HCT116 (cell line): ENCODE results near the gene MGRN1. TPM values are rescaled to one million over a fixed set of nuclear protein-coding genes. Genes with fewer than 3 reads are reported as not detected.

Source experiments
- ATAC-seq: fragments of 200-7000 bp; cut with Tn5 transposase; 2 replicates; pipeline ENCODE4 v1.9.1; 2020; ENCODE audit warnings: mild to moderate bottlenecking, moderate library complexity
- BruUV-seq: library from RNA; stranded (reverse); fragments of 400-500 nt; replicated peaks from 2 replicates; lab custom pipeline; 2021; lab: Mats Ljungman, UMichigan
- CTCF ChIA-PET: fragments of 300-600 bp; sonication (Branson Sonifier 250); formaldehyde crosslinking; loops from one replicate; lab custom pipeline; 2021; ENCODE audit warnings: antibody characterized with exemption; lab: Charles Lee
- POLR2A ChIA-PET: fragments of 300-600, 350-600 bp; sonication (Branson Sonifier 250); formaldehyde crosslinking; loops from one replicate; lab custom pipeline; 2021; ENCODE audit warnings: antibody characterized with exemption; lab: Charles Lee
- RAD21 ChIA-PET, 2 experiments: fragments of 300-600 bp; sonication (Branson Sonifier 250); formaldehyde crosslinking; loops; one replicate each; lab custom pipeline; 2023; ENCODE audit warnings: low total read pairs in 2 of 2; ENCODE audit not compliant: uncharacterized antibody in 2 of 2, unreplicated experiment in 2 of 2, low non-redundant PET in 1 of 2; lab: Charles Lee
- DNase-seq: peaks from one replicate; pipeline ENCODE4 v3.0.0-alpha.2; 2010; ENCODE audit warnings: low read depth, low spot score
- H2AFZ ChIP-seq: fragments of 200-600 bp; shearing (Covaris generic), sonication (generic); 2 replicates; pipeline ENCODE4 v1.6.1; 2017; ENCODE audit warnings: low read depth, mixed run types, mixed read lengths, antibody characterized with exemption, low read length; ENCODE audit not compliant: poor library complexity, severe bottlenecking
- H3K27ac ChIP-seq: 2 replicates; pipeline ENCODE4 v1.5.1; 2012; ENCODE audit warnings: low read depth, low read length
- H3K27me3 ChIP-seq: fragments of 200-600 bp; sonication (generic); 2 replicates; pipeline ENCODE4 v1.6.1; 2016; ENCODE audit warnings: mixed run types, low read length, mixed read lengths; ENCODE audit not compliant: insufficient read depth
- H3K36me3 ChIP-seq, 2 experiments: fragments of 200-500 bp in 1 of 2; fragments of 200-600 bp in 1 of 2; sonication (Bioruptor generic) in 1 of 2; sonication (generic) in 1 of 2; 2 replicates each; pipeline versions ENCODE4 v1.5.1 to v1.6.1; 2014 to 2016; ENCODE audit warnings: low read length in 2 of 2, inconsistent platforms in 1 of 2, mixed read lengths in 1 of 2, mixed run types in 1 of 2; ENCODE audit not compliant: insufficient read depth in 2 of 2, control insufficient read depth in 1 of 2
- H3K4me1 ChIP-seq, 2 experiments: fragments of 200-600 bp in 1 of 2; sonication (generic) in 1 of 2; 2 replicates each; pipeline versions ENCODE4 v1.5.1 to v1.6.1; 2012 to 2017; ENCODE audit warnings: low read length in 2 of 2, inconsistent platforms in 1 of 2, mild to moderate bottlenecking in 1 of 2, mixed read lengths in 1 of 2, mixed run types in 1 of 2, moderate library complexity in 1 of 2; ENCODE audit not compliant: insufficient read depth in 2 of 2, control insufficient read depth in 1 of 2
- H3K4me2 ChIP-seq: fragments of 200-600 bp; sonication (generic); 2 replicates; pipeline ENCODE4 v1.6.1; 2017; ENCODE audit warnings: mixed run types, low read length, mixed read lengths
- H3K4me3 ChIP-seq, 2 experiments: fragments of 200-600 bp in 1 of 2; sonication (generic) in 1 of 2; replicated peaks in 1 of 2; 2 replicates each; pipeline ENCODE4 v1.5.1; 2011 to 2016; ENCODE audit warnings: low read length in 2 of 2, control low read depth in 1 of 2, low read depth in 1 of 2, mild to moderate bottlenecking in 1 of 2, mixed read lengths in 1 of 2, mixed run types in 1 of 2
- H3K79me2 ChIP-seq: fragments of 200-600 bp; sonication (generic); 2 replicates; pipeline ENCODE4 v1.6.1; 2017; ENCODE audit warnings: mild to moderate bottlenecking, mixed run types, low read length, moderate library complexity, mixed read lengths; ENCODE audit not compliant: insufficient read depth
- H3K9ac ChIP-seq: fragments of 200-600 bp; sonication (generic); 2 replicates; pipeline ENCODE4 v1.6.1; 2016; ENCODE audit warnings: low read length, mixed read lengths
- H3K9me2 ChIP-seq: fragments of 200-600 bp; sonication (generic), shearing (Covaris generic); 2 replicates; pipeline ENCODE4 v1.6.1; 2017; ENCODE audit warnings: mixed run types, mild to moderate bottlenecking, moderate library complexity; ENCODE audit not compliant: insufficient read depth
- H3K9me3 ChIP-seq, 2 experiments: fragments of 200-500 bp in 1 of 2; fragments of 200-600 bp in 1 of 2; sonication (Bioruptor generic) in 1 of 2; sonication (generic) in 1 of 2; 2 replicates each; pipeline ENCODE4 v1.6.1; 2014 to 2017; ENCODE audit warnings: low read length in 2 of 2, mixed read lengths in 2 of 2, inconsistent platforms in 1 of 2, low read depth in 1 of 2, mild to moderate bottlenecking in 1 of 2, mixed run types in 1 of 2, moderate library complexity in 1 of 2; ENCODE audit not compliant: control insufficient read depth in 1 of 2, insufficient read depth in 1 of 2
- H4K20me1 ChIP-seq: fragments of 200-600 bp; sonication (generic), shearing (Covaris generic); 2 replicates; pipeline ENCODE4 v1.6.1; 2017; ENCODE audit warnings: mixed run types, mild to moderate bottlenecking, moderate library complexity; ENCODE audit not compliant: insufficient read depth
- CBX3 ChIP-seq: IDR thresholded peaks from 2 replicates; pipeline ENCODE4 v1.6.1; 2012; ENCODE audit warnings: low read depth
- EGR1 ChIP-seq: IDR thresholded peaks from 2 replicates; pipeline ENCODE4 v1.6.1; 2012; ENCODE audit warnings: low read depth
- ELF1 ChIP-seq: IDR thresholded peaks from 2 replicates; pipeline ENCODE4 v1.6.1; 2012; ENCODE audit warnings: low read depth, borderline replicate concordance
- EZH2phosphoT487 ChIP-seq: fragments of 200-600 bp; IDR thresholded peaks from 2 replicates; pipeline ENCODE4 v1.6.1; 2018; ENCODE audit warnings: antibody characterized with exemption, borderline replicate concordance
- FOSL1 ChIP-seq: IDR thresholded peaks from 2 replicates; pipeline ENCODE4 v1.6.1; 2012; ENCODE audit warnings: low read depth
- JUND ChIP-seq: IDR thresholded peaks from 2 replicates; pipeline ENCODE4 v1.6.1; 2012
- RAD21 ChIP-seq: IDR thresholded peaks from 2 replicates; pipeline ENCODE4 v1.6.1; 2012; ENCODE audit warnings: low read depth, mild to moderate bottlenecking
- SIN3A ChIP-seq: IDR thresholded peaks from 2 replicates; pipeline ENCODE4 v1.6.1; 2012; ENCODE audit warnings: low read depth
- SP1 ChIP-seq: IDR thresholded peaks from 2 replicates; pipeline ENCODE4 v1.6.1; 2012; ENCODE audit warnings: low read depth
- YY1 ChIP-seq: IDR thresholded peaks from 2 replicates; pipeline ENCODE4 v1.6.1; 2011; ENCODE audit warnings: low read length, low read depth, moderate library complexity, mild to moderate bottlenecking; ENCODE audit not compliant: insufficient replicate concordance; ENCODE audit errors: extremely low read depth
- intact Hi-C: fragments of 100-400 bp; cut with micrococcal nuclease; formaldehyde crosslinking; loops from 2 replicates; pipeline ENCODE4 v1.10.0; 2022
- total RNA-seq: library from RNA; stranded (reverse); gene quantifications from one replicate; pipeline ENCODE4 v1.2.1, GENCODE V29; 2021; ENCODE audit not compliant: unreplicated experiment
- TF ChIP-seq, protein P1 (sequence below), 3 experiments: fragments of 200-600 bp in 1 of 3; sonication (generic) in 1 of 3; IDR thresholded peaks in 2 of 3; conservative IDR thresholded peaks in 1 of 3; 2 replicates each; pipeline ENCODE4 v1.5.1; 2012 to 2017; ENCODE audit warnings: low read depth in 2 of 3, low read length in 2 of 3, antibody characterized with exemption in 1 of 3, borderline replicate concordance in 1 of 3, control low read depth in 1 of 3, mild to moderate bottlenecking in 1 of 3, mixed read lengths in 1 of 3, mixed run types in 1 of 3, moderate library complexity in 1 of 3; ENCODE audit not compliant: insufficient read depth in 1 of 3
- TF ChIP-seq, protein P2 (sequence below): IDR thresholded peaks from 2 replicates; pipeline ENCODE4 v1.6.1; 2012

MGRN1 gene
- total RNA-seq, 1 experiment from 2014 or later: 50.6 TPM

DNA sequence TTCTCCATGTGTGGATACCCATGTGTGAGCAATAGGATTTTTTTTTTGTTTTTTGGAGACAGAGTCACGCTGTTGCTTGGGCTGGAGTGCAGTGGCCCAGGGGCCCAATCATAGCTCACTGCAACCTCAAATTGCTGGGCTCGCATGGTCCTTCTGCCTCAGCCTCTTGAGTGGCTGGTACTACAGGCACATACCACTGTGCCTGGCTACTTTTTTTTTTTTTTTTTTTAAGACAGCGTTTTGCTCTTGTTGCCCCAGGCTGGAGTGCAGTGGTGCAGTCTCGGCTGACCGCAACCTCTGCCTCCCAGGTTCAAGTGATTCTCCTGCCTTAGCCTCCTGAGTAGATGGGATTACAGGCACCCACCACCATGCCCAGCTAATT is 16.7 kb downstream of the MGRN1 start:
- ChIA-PET POLR2A (no interaction called here), CTCF (no interaction called here), RAD21 (interaction anchor here in 1 of 2 experiments (0.7 kb wide), 1 partner anchor 168 kb away, joined by 5 read pairs; no protein-coding TSS in a partner anchor)
- H3K4me1 ChIP-seq: no peaks in the 10 kb centered on the region
- H3K36me3 ChIP-seq: no peaks in the 10 kb centered on the region; a peak in 1 of 4 replicates
- no peaks in the 10 kb centered on the region for H4K20me1 ChIP-seq
- H3K9me3 ChIP-seq: no peaks in the 10 kb centered on the region
- H3K4me3 ChIP-seq: no peak overlapping the region
- no peaks in the 10 kb centered on the region for H3K9me2 ChIP-seq
- H3K4me2 ChIP-seq: no peak overlapping the region
- no peak overlapping the region for H3K27ac ChIP-seq
- ATAC-seq: no peak
- no peaks in the 10 kb centered on the region for H3K27me3 ChIP-seq
- no peak overlapping the region for H3K9ac ChIP-seq
- peaks cover 77% of the 10 kb centered on the region for H3K79me2 ChIP-seq
- intact Hi-C loops: no loop called here
- H2AFZ ChIP-seq: no peak overlapping the region
- no TSS peak for BruUV-seq
- TF ChIP-seq SIN3A (no peak), JUND (no peak), EZH2phosphoT487 (no peak), SP1 (no peak), ELF1 (no peak), FOSL1 (no peak), RAD21 (no peak), YY1 (no peak), CBX3 (no peak), EGR1 (no peak)
- TF ChIP-seq, protein P1, sequence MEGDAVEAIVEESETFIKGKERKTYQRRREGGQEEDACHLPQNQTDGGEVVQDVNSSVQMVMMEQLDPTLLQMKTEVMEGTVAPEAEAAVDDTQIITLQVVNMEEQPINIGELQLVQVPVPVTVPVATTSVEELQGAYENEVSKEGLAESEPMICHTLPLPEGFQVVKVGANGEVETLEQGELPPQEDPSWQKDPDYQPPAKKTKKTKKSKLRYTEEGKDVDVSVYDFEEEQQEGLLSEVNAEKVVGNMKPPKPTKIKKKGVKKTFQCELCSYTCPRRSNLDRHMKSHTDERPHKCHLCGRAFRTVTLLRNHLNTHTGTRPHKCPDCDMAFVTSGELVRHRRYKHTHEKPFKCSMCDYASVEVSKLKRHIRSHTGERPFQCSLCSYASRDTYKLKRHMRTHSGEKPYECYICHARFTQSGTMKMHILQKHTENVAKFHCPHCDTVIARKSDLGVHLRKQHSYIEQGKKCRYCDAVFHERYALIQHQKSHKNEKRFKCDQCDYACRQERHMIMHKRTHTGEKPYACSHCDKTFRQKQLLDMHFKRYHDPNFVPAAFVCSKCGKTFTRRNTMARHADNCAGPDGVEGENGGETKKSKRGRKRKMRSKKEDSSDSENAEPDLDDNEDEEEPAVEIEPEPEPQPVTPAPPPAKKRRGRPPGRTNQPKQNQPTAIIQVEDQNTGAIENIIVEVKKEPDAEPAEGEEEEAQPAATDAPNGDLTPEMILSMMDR (IDR thresholded peaks at IDR 0.05 in 2 of 3, conservative IDR thresholded peaks at IDR 0.05 in 1 of 3; ENCODE audit: borderline replicate concordance in 1 of 3, insufficient read depth in 1 of 3, low read depth in 2 of 3, low read length in 2 of 3): no peak
- TF ChIP-seq, protein P2, sequence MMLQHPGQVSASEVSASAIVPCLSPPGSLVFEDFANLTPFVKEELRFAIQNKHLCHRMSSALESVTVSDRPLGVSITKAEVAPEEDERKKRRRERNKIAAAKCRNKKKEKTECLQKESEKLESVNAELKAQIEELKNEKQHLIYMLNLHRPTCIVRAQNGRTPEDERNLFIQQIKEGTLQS: no peak
- no peak for DNase-seq
